HCT116 (cell line): ENCODE measurements around the gene CERS3. TPM values are rescaled to one million over a fixed set of nuclear protein-coding genes. Genes with fewer than 3 reads are reported as not detected.

Experiments used
- ATAC-seq: fragments of 200-7000 bp; cut with Tn5 transposase; 2 replicates; pipeline ENCODE4 v1.9.1; 2020; ENCODE audit warnings: mild to moderate bottlenecking, moderate library complexity
- BruUV-seq: library from RNA; stranded (reverse); fragments of 400-500 nt; replicated peaks from 2 replicates; lab custom pipeline; 2021; lab: Mats Ljungman, UMichigan
- CTCF ChIA-PET: fragments of 300-600 bp; sonication (Branson Sonifier 250); formaldehyde crosslinking; loops from one replicate; lab custom pipeline; 2021; ENCODE audit warnings: antibody characterized with exemption; lab: Charles Lee
- POLR2A ChIA-PET: fragments of 300-600, 350-600 bp; sonication (Branson Sonifier 250); formaldehyde crosslinking; loops from one replicate; lab custom pipeline; 2021; ENCODE audit warnings: antibody characterized with exemption; lab: Charles Lee
- RAD21 ChIA-PET, 2 experiments: fragments of 300-600 bp; sonication (Branson Sonifier 250); formaldehyde crosslinking; loops; one replicate each; lab custom pipeline; 2023; ENCODE audit warnings: low total read pairs in 2 of 2; ENCODE audit not compliant: uncharacterized antibody in 2 of 2, unreplicated experiment in 2 of 2, low non-redundant PET in 1 of 2; lab: Charles Lee
- DNase-seq: peaks from one replicate; pipeline ENCODE4 v3.0.0-alpha.2; 2010; ENCODE audit warnings: low read depth, low spot score
- H2AFZ ChIP-seq: fragments of 200-600 bp; shearing (Covaris generic), sonication (generic); 2 replicates; pipeline ENCODE4 v1.6.1; 2017; ENCODE audit warnings: low read depth, mixed run types, mixed read lengths, antibody characterized with exemption, low read length; ENCODE audit not compliant: poor library complexity, severe bottlenecking
- H3K27ac ChIP-seq: 2 replicates; pipeline ENCODE4 v1.5.1; 2012; ENCODE audit warnings: low read depth, low read length
- H3K27me3 ChIP-seq: fragments of 200-600 bp; sonication (generic); 2 replicates; pipeline ENCODE4 v1.6.1; 2016; ENCODE audit warnings: mixed run types, low read length, mixed read lengths; ENCODE audit not compliant: insufficient read depth
- H3K36me3 ChIP-seq, 2 experiments: fragments of 200-500 bp in 1 of 2; fragments of 200-600 bp in 1 of 2; sonication (Bioruptor generic) in 1 of 2; sonication (generic) in 1 of 2; 2 replicates each; pipeline versions ENCODE4 v1.5.1 to v1.6.1; 2014 to 2016; ENCODE audit warnings: low read length in 2 of 2, inconsistent platforms in 1 of 2, mixed read lengths in 1 of 2, mixed run types in 1 of 2; ENCODE audit not compliant: insufficient read depth in 2 of 2, control insufficient read depth in 1 of 2
- H3K4me1 ChIP-seq, 2 experiments: fragments of 200-600 bp in 1 of 2; sonication (generic) in 1 of 2; 2 replicates each; pipeline versions ENCODE4 v1.5.1 to v1.6.1; 2012 to 2017; ENCODE audit warnings: low read length in 2 of 2, inconsistent platforms in 1 of 2, mild to moderate bottlenecking in 1 of 2, mixed read lengths in 1 of 2, mixed run types in 1 of 2, moderate library complexity in 1 of 2; ENCODE audit not compliant: insufficient read depth in 2 of 2, control insufficient read depth in 1 of 2
- H3K4me2 ChIP-seq: fragments of 200-600 bp; sonication (generic); 2 replicates; pipeline ENCODE4 v1.6.1; 2017; ENCODE audit warnings: mixed run types, low read length, mixed read lengths
- H3K4me3 ChIP-seq, 2 experiments: fragments of 200-600 bp in 1 of 2; sonication (generic) in 1 of 2; replicated peaks in 1 of 2; 2 replicates each; pipeline ENCODE4 v1.5.1; 2011 to 2016; ENCODE audit warnings: low read length in 2 of 2, control low read depth in 1 of 2, low read depth in 1 of 2, mild to moderate bottlenecking in 1 of 2, mixed read lengths in 1 of 2, mixed run types in 1 of 2
- H3K79me2 ChIP-seq: fragments of 200-600 bp; sonication (generic); 2 replicates; pipeline ENCODE4 v1.6.1; 2017; ENCODE audit warnings: mild to moderate bottlenecking, mixed run types, low read length, moderate library complexity, mixed read lengths; ENCODE audit not compliant: insufficient read depth
- H3K9ac ChIP-seq: fragments of 200-600 bp; sonication (generic); 2 replicates; pipeline ENCODE4 v1.6.1; 2016; ENCODE audit warnings: low read length, mixed read lengths
- H3K9me2 ChIP-seq: fragments of 200-600 bp; sonication (generic), shearing (Covaris generic); 2 replicates; pipeline ENCODE4 v1.6.1; 2017; ENCODE audit warnings: mixed run types, mild to moderate bottlenecking, moderate library complexity; ENCODE audit not compliant: insufficient read depth
- H3K9me3 ChIP-seq, 2 experiments: fragments of 200-500 bp in 1 of 2; fragments of 200-600 bp in 1 of 2; sonication (Bioruptor generic) in 1 of 2; sonication (generic) in 1 of 2; 2 replicates each; pipeline ENCODE4 v1.6.1; 2014 to 2017; ENCODE audit warnings: low read length in 2 of 2, mixed read lengths in 2 of 2, inconsistent platforms in 1 of 2, low read depth in 1 of 2, mild to moderate bottlenecking in 1 of 2, mixed run types in 1 of 2, moderate library complexity in 1 of 2; ENCODE audit not compliant: control insufficient read depth in 1 of 2, insufficient read depth in 1 of 2
- H4K20me1 ChIP-seq: fragments of 200-600 bp; sonication (generic), shearing (Covaris generic); 2 replicates; pipeline ENCODE4 v1.6.1; 2017; ENCODE audit warnings: mixed run types, mild to moderate bottlenecking, moderate library complexity; ENCODE audit not compliant: insufficient read depth
- CBX3 ChIP-seq: IDR thresholded peaks from 2 replicates; pipeline ENCODE4 v1.6.1; 2012; ENCODE audit warnings: low read depth
- CEBPB ChIP-seq: IDR thresholded peaks from 2 replicates; pipeline ENCODE4 v1.6.1; 2012; ENCODE audit warnings: low read depth
- EZH2 ChIP-seq: fragments of 200-600 bp; sonication (generic); IDR thresholded peaks from 2 replicates; pipeline ENCODE4 v1.6.1; 2017; ENCODE audit warnings: antibody characterized with exemption, mixed run types
- FOSL1 ChIP-seq: IDR thresholded peaks from 2 replicates; pipeline ENCODE4 v1.6.1; 2012; ENCODE audit warnings: low read depth
- JUND ChIP-seq: IDR thresholded peaks from 2 replicates; pipeline ENCODE4 v1.6.1; 2012
- MAX ChIP-seq: IDR thresholded peaks from 2 replicates; pipeline ENCODE4 v1.6.1; 2012
- POLR2A ChIP-seq: IDR thresholded peaks from 2 replicates; pipeline ENCODE4 v1.7.0; 2011; ENCODE audit warnings: borderline replicate concordance; ENCODE audit not compliant: insufficient read depth, insufficient read length; ENCODE audit errors: extremely low read depth
- POLR2AphosphoS5 ChIP-seq: IDR thresholded peaks from 2 replicates; pipeline ENCODE4 v1.6.1; 2011; ENCODE audit warnings: mild to moderate bottlenecking, low read depth, low read length, moderate library complexity
- SIN3A ChIP-seq: IDR thresholded peaks from 2 replicates; pipeline ENCODE4 v1.6.1; 2012; ENCODE audit warnings: low read depth
- SP1 ChIP-seq: IDR thresholded peaks from 2 replicates; pipeline ENCODE4 v1.6.1; 2012; ENCODE audit warnings: low read depth
- SRF ChIP-seq: IDR thresholded peaks from 2 replicates; pipeline ENCODE4 v1.6.1; 2012; ENCODE audit warnings: low read depth
- intact Hi-C: fragments of 100-400 bp; cut with micrococcal nuclease; formaldehyde crosslinking; loops from 2 replicates; pipeline ENCODE4 v1.10.0; 2022
- total RNA-seq: library from RNA; stranded (reverse); gene quantifications from one replicate; pipeline ENCODE4 v1.2.1, GENCODE V29; 2021; ENCODE audit not compliant: unreplicated experiment

Gene CERS3
- total RNA-seq, 1 experiment from 2014 or later = not detected

GRCh38 chr15:100350434-100351226 is 178.1 kb downstream of the CERS3 start:
- no peak overlapping the region for H3K27ac ChIP-seq
- peak overlapping the region; percentile 99 for H3K4me2 ChIP-seq
- H3K36me3 ChIP-seq = no peaks in the 10 kb centered on the region
- no peaks in the 10 kb centered on the region for H3K79me2 ChIP-seq
- H3K9me3 ChIP-seq = no peaks in the 10 kb centered on the region
- H3K9ac ChIP-seq = no peak overlapping the region
- ChIA-PET POLR2A (interaction anchor here (2.1 kb wide), 1 partner anchor 8 kb away, joined by 6 read pairs; the partner anchor contains the start of gene ADAMTS17), RAD21 (interaction anchor here (0.6 to 1.2 kb wide), 4 partner anchors 33 to 421 kb away, joined by 3 to 5 read pairs (median 4); no protein-coding TSS in a partner anchor), CTCF (interaction anchor here (0.7 to 4.3 kb wide), 30 partner anchors 8 to 1078 kb away, joined by 3 to 40 read pairs (median 3); partner anchors contain the start of genes ADAMTS17, ASB7 and LINS1)
- H2AFZ ChIP-seq = peak overlapping the region; percentile 16
- no peaks in the 10 kb centered on the region for H4K20me1 ChIP-seq
- DNase-seq (no peak), ATAC-seq (no peak; the same call in 1 of the 2 replicates)
- no peaks in the 10 kb centered on the region for H3K9me2 ChIP-seq
- intact Hi-C loops = loop anchor here (1.0 to 5.0 kb wide), 4 partner anchors 32 to 658 kb away; partner anchors contain the start of genes ASB7 and LINS1
- TF ChIP-seq JUND = no peak
- no peak for TF ChIP-seq SP1
- no peak for TF ChIP-seq MAX
- TF ChIP-seq FOSL1 = no peak
- TF ChIP-seq POLR2AphosphoS5 = no peak
- TF ChIP-seq CBX3 = no peak
- no peak for TF ChIP-seq SIN3A
- no peak for TF ChIP-seq SRF
- no peak for TF ChIP-seq CEBPB
- no peak for TF ChIP-seq POLR2A
- no peak for TF ChIP-seq EZH2
- peaks cover 0 to 19% of the 10 kb centered on the region in 2 experiments; a peak in 1 of 4 replicates for H3K4me1 ChIP-seq
- H3K4me3 ChIP-seq = no peak overlapping the region
- no TSS peak for BruUV-seq
- no peaks in the 10 kb centered on the region for H3K27me3 ChIP-seq

Other genes with a start within 250 kb of the CERS3 start
- 4.2 TPM for gene ADAMTS17, start 187.0 kb downstream of the CERS3 start, total RNA-seq
- 14.7 TPM for gene LINS1, start 73.2 kb upstream of the CERS3 start, total RNA-seq
- 16.6 TPM for gene ASB7, start 73.6 kb upstream of the CERS3 start, total RNA-seq